ENCODE measurements around the gene SDHAF2.

GRCh38 chr11:61472282-61472681, 42.4 kb downstream of the SDHAF2 start:
- TF ChIP-seq CTCF (IDR thresholded peaks at IDR 0.05; ENCODE audit: insufficient read depth, low read length, poor library complexity, severe bottlenecking) (no peak), EZH2phosphoT487 (conservative IDR thresholded peaks at IDR 0.05; ENCODE audit: low read length) (no peak)
